GM12864 (cell line): ENCODE results near the gene TMEM233.

Experiments used
- DNase-seq: peaks from one replicate; pipeline ENCODE4 v3.0.0-alpha.2; 2011; ENCODE audit warnings: low read depth
- H3K4me3 ChIP-seq: 2 replicates; pipeline ENCODE4 v1.5.1; 2011; ENCODE audit warnings: mild to moderate bottlenecking, low read depth, low read length, control low read depth
- CTCF ChIP-seq: IDR thresholded peaks from 2 replicates; pipeline ENCODE4 v1.5.1; 2011; ENCODE audit warnings: low read depth, mild to moderate bottlenecking, moderate library complexity, low read length, control low read depth, inconsistent platforms; ENCODE audit errors: missing control alignments

The TMEM233 gene

GRCh38 chr12:119684711-119685369, 91.3 kb downstream of the TMEM233 start:
- DNase-seq = no peak
- H3K4me3 ChIP-seq = no peak overlapping the region
- no peak for TF ChIP-seq CTCF

- H3K4me3 ChIP-seq = no peak overlapping the region
- DNase-seq = no peak
- TF ChIP-seq CTCF = no peak
Measured at GRCh38 chr12:119685375-119685774, 91.8 kb downstream of the TMEM233 start.

GRCh38 chr12:119686355-119686754, 92.8 kb downstream of the TMEM233 start:
- H3K4me3 ChIP-seq = no peak overlapping the region
- no peak for TF ChIP-seq CTCF
- DNase-seq = no peak

GRCh38 chr12:119686776-119687175, 93.2 kb downstream of the TMEM233 start:
- DNase-seq = no peak
- no peak overlapping the region for H3K4me3 ChIP-seq
- no peak for TF ChIP-seq CTCF

GRCh38 chr12:119687406-119687805, 93.8 kb downstream of the TMEM233 start:
- no peak for DNase-seq
- TF ChIP-seq CTCF = no peak
- no peak overlapping the region for H3K4me3 ChIP-seq

GRCh38 chr12:119687879-119688278, 94.3 kb downstream of the TMEM233 start:
- TF ChIP-seq CTCF = no peak
- DNase-seq = no peak

GRCh38 chr12:119689935-119690500, 96.4 kb downstream of the TMEM233 start:
- no peak for TF ChIP-seq CTCF
- H3K4me3 ChIP-seq = no peak overlapping the region
- DNase-seq = no peak

More at GRCh38 chr12:119687879-119688278, 94.3 kb downstream of the TMEM233 start:
- no peak overlapping the region for H3K4me3 ChIP-seq
